SIG-M5 (cell line): ENCODE measurements around the gene SLC22A25.
"Not testable (repeated sequence)": the region's sequence is repeated elsewhere in the genome, so short reads cannot be mapped to it uniquely, and the experiment has no call there.

ENCODE experiments used
- DNase-seq: peaks from one replicate; lab custom pipeline; 2025; lab: John Stamatoyannopoulos, UW

The SLC22A25 gene

DNA sequence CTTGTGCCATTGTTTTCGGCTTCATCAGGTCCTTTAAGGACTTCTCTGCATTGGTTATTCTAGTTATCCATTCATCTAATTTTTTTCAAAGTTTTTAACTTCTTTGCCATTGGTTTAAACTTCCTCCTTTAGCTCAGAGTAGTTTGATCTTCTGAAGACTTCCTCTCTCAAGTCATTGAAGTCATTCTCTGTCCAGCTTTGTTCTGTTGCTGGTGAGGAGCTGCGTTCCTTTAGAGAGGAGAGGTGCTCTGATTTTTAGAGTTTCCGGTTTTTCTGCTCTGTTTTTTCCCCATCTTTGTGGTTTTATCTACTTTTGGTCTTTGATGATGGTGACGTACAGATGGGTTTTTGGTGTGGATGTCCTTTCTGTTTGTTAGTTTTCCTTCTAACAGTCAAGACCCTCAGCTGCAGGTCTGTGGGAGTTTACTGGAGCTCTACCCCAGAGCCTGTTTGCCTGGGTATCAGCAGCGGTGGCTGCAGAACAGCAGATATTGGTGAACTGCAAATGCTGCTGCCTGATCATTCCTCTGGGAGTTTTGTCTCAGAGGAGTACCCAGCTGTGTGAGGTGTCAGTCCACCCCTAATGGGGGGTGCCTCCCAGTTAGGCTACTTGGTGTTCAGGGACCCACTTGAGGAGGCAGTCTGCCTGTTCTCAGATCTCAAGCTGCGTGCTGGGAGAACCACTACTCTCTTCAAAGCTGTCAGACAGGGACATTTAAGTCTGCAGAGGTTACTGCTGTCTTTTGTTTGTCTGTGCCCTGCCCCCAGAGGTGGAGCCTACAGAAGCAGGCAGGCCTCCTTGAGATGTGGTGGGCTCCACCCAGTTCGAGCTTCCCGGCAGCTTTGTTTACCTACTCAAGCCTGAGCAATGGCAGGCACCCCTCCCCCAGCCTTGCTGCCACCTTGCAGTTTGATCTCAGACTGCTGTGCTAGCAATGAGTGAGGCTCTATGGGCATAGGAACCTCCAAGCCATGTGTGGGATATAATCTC, 7.6 kb downstream of the SLC22A25 start:
- not testable (repeated sequence) for DNase-seq

DNA sequence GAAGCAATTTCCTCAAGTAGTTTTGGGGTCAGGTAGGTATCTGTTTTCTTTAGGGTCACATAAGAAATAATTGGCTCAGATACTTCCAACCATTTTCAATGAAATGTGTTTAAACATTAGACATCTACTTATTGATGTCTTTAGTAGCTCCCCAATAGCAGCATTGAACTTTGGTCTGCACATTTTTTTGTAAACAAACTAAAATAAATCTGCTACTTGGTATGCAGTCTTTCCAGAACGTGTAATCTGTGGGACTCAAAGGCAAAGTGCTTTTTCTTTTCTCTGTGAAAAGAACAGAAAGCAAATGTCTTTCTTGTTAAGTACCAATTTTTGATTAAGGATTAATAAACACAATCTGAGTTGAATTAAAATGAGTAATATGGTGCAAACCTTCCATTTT, 13.6 kb downstream of the SLC22A25 start:
- DNase-seq: no peak

DNA sequence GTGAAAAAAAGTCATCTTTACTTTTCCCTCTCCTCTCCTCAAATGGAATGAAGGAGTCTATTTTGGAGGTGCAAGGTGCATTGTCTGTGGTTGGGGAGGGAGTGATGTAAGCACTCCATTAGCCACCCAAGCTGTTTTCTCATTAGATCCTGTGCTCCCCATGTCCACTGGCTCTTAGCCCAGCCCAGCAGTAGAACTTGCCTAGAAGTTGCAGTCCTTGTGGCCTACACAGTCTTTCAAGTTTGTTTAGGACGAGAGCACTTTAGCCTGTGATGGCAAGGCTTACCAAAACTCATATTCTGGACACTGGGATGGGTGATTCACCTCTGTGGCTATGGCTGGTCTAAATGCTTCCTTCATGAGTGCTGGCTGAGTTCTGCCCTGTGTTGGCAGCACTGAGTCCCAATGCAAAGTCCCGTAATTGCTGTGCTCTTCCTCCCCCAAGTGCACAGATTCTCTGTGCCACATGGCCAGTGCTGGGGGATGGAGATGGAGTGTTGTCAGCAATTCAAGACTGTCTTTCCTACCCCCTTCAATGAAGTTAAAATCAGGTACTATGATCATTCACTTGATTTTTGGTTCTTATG, 15.8 kb downstream of the SLC22A25 start:
- no peak for DNase-seq

DNA sequence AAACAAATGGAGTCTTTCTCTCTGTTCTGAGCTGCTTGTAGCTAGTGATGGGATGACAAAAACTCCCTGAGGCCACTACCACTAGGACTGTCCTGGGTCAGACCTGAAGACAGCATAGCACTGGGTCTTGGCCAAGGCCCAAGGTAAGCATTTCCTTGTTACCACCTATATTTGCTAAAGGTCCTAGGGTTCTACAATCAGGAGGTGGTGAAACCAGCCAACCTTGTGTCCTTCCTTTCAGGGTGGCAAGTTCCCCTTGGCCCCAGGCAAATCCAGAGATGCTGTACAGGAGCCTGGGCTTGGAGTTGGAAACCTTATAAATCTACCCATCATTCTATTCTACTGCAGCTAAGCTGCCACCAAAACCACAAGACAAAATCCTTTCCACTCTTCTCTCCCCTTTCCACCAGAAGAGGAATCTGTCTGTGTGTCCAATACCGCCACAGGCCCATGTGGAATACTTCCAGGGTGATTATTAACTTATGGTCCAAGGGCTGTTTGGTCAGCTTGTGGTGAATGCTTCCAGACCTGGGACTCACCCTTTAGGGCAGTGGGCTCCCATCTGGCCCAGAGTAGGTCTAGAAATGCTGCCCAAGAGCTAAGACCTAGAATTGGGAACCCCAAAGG, 16.8 kb downstream of the SLC22A25 start:
- DNase-seq: no peak

DNA sequence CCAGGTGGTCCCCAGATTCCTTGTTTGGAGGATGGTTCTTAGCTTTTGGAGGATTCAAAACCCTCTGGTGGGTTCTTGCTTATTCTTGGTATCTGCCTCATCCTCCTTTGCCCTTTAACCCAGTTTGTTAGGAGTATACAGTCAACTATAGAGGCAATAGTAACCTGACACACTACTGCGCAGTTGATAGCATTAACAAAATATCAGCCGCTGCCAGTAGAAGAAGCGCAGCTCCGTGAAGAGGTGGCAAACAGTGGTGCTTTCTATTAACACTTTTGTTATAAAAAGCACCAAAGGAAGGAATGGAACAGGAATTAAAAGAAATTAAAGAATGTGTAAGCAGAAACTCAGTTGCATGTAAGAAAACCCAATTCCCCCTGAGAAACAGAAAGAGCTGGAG, 29.3 kb downstream of the SLC22A25 start:
- no peak for DNase-seq

DNA sequence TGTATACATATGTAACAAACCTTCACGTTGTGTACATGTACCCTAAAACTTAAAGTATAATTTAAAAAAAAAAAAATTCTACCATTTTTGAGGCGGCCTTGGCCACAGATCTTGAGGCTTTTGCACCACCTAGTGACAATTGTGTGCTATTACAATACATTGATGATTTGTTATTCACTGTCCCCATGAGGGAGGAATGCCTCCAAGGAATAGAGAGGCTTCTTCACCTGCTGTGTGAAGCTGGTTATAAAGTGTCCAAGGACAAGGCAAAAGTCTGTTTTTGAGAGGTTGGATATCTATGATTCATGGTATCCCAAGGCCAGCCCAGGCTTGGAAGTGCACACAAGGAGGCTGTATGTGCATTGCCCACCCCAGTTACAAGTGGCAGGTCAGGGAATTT, 30.7 kb downstream of the SLC22A25 start:
- no peak for DNase-seq

DNA sequence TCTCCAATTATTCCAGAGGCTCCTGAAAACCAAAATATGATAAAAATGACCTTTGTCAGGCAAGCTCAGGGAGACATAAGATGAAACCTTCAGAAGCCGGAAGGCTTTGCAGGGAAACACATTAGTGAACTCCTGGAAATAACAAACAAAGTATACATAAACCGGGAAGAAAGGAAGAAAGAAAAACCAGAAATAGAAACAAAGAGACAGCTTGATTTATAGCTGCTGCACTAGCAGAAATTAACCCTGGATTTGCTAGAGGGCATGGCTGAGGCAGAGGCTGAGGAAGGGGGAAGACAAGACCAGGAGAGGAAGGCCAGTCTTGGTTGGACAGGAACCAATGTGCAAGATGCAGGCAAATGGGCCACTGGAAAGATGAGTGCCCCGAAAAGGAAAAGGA, 33.3 kb downstream of the SLC22A25 start:
- DNase-seq: no peak
